ENCODE measurements around the gene CTTN. TPM values are rescaled to one million over a fixed set of nuclear protein-coding genes. Genes with fewer than 3 reads are reported as not detected.
A peak's percentile ranks its signal among the peaks of the same experiment; 100 is the strongest.

Gene CTTN
- total RNA-seq, 1 experiment from 2014 or later, result 224 TPM

DNA sequence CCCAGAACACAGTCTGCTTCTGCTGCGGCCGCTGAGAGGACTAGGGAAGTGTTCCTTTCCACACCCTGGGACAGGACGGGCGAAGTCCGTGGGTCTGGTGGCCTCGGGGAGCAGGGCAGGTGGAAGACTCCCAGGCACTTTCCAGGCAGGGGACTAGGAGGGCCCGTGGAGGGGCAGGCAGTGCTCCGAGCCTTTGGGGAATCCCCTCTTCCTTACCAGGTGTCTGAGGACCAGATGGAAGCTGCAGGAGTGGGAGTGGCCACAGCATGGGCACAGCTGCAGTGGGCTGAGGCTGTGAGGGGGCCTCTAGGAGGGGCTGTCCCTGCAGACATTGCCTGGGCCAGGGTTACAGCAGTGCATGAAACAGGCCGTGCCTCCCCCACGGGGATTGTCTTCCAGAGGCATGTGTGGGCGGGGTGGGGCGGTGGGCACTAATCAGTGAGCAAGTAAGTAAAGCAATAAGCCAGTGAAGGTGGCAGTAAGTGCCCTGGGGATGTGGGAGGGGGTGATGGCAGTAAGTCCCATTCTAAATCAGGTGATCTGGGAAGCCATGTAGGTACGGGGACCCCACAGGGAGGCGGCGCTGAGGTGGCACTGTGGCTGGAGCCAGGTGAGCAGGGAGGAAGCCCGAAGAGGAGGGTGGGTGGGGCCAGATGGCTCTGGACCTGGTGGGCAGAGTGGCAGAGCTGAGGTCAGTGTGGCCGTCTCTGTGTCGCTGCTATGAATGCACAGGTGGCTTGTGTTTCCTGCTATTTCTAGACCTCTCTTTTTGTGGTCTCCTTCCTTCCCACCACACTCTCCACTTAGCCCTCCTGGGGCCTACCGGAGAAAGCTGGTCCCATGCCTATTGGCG lies 66.4 kb downstream of the CTTN start:
- H4K8ac ChIP-seq (replicated peaks; ENCODE audit: insufficient read length, low read depth, low read length), result no peak overlapping the region
- no peak for DNase-seq
- TF ChIP-seq, protein P1, sequence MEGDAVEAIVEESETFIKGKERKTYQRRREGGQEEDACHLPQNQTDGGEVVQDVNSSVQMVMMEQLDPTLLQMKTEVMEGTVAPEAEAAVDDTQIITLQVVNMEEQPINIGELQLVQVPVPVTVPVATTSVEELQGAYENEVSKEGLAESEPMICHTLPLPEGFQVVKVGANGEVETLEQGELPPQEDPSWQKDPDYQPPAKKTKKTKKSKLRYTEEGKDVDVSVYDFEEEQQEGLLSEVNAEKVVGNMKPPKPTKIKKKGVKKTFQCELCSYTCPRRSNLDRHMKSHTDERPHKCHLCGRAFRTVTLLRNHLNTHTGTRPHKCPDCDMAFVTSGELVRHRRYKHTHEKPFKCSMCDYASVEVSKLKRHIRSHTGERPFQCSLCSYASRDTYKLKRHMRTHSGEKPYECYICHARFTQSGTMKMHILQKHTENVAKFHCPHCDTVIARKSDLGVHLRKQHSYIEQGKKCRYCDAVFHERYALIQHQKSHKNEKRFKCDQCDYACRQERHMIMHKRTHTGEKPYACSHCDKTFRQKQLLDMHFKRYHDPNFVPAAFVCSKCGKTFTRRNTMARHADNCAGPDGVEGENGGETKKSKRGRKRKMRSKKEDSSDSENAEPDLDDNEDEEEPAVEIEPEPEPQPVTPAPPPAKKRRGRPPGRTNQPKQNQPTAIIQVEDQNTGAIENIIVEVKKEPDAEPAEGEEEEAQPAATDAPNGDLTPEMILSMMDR (conservative IDR thresholded peaks at IDR 0.05), result no peak
- no peak overlapping the region for H3K27ac Mint-ChIP-seq
- no peak overlapping the region for H3T11ph ChIP-seq (ENCODE audit: low read length)
- no peak overlapping the region for H3K4ac ChIP-seq (ENCODE audit: low read depth, low read length)
- H3K79me2 ChIP-seq (ENCODE audit: insufficient read depth, low read length), result no peaks in the 10 kb centered on the region
- H2AK5ac ChIP-seq (ENCODE audit: insufficient read length, low read length), result no peak overlapping the region
- no peaks in the 10 kb centered on the region; a peak in 1 of 7 replicates for H3K36me3 Mint-ChIP-seq (ENCODE audit: insufficient read depth in 1 of 3, low read depth in 3 of 3)
- H3K27me3 ChIP-seq (ENCODE audit: insufficient read depth, low read length), result no peaks in the 10 kb centered on the region
- H3K4me1 Mint-ChIP-seq, result peaks cover 16 to 25% of the 10 kb centered on the region in 2 experiments
- H3K18ac ChIP-seq (ENCODE audit: insufficient read length, low read depth, low read length), result no peak overlapping the region
- no peak overlapping the region for H3K23ac ChIP-seq (ENCODE audit: insufficient read length, low read depth, low read length)
- H3K9me3 Mint-ChIP-seq, result peaks cover 3 to 4% of the 10 kb centered on the region in 2 experiments; a peak in 2 of 5 replicates
- H4K91ac ChIP-seq (ENCODE audit: insufficient read length, low read depth, low read length), result no peak overlapping the region
- no peak overlapping the region for H3K56ac ChIP-seq (ENCODE audit: insufficient read length, low read depth, low read length)
- no peak overlapping the region for H2BK20ac ChIP-seq (ENCODE audit: low read depth, low read length, poor library complexity, severe bottlenecking)
- no peak overlapping the region for H2BK5ac ChIP-seq (ENCODE audit: insufficient read length, low read length)
- no peak overlapping the region for H2AFZ ChIP-seq (ENCODE audit: low read length)
- no peaks in the 10 kb centered on the region for H3K23me2 ChIP-seq (ENCODE audit: insufficient read length, low read depth, low read length, poor library complexity, severe bottlenecking)
- H3K4me3 Mint-ChIP-seq, result peak overlapping the region in 1 of 2 experiments; percentile 42; a peak in 1 of 5 replicates
- H2BK15ac ChIP-seq (ENCODE audit: low read depth, low read length), result no peak overlapping the region
- no peak overlapping the region for H3K27ac ChIP-seq (ENCODE audit: insufficient read length, low read depth, low read length)
- no peaks in the 10 kb centered on the region for H3K4me1 ChIP-seq (ENCODE audit: insufficient read depth, low read length)
- no peaks in the 10 kb centered on the region for H4K20me1 ChIP-seq (ENCODE audit: control insufficient read depth, insufficient read depth, insufficient read length)
- no peak overlapping the region for H3K9ac ChIP-seq (ENCODE audit: extremely low read depth, insufficient read length, low read length)
- H3K27me3 Mint-ChIP-seq (ENCODE audit: low read depth), result peaks cover 10% of the 10 kb centered on the region
- no peaks in the 10 kb centered on the region for H3K79me1 ChIP-seq (ENCODE audit: insufficient read depth, low read depth, low read length, poor library complexity, severe bottlenecking)
- no peak overlapping the region for H4K5ac ChIP-seq (ENCODE audit: insufficient read length, low read depth, low read length)
- no peak overlapping the region for H2BK120ac ChIP-seq (ENCODE audit: low read depth, low read length, poor library complexity, severe bottlenecking)
- H2BK12ac ChIP-seq (ENCODE audit: insufficient read length, low read depth, low read length), result no peak overlapping the region
- no peak overlapping the region for H3K4me2 ChIP-seq (ENCODE audit: insufficient read depth, insufficient read length, low read length)
- H3K14ac ChIP-seq (ENCODE audit: insufficient read depth, low read length), result no peak overlapping the region; the same call in 1 of the 2 replicates
- no peaks in the 10 kb centered on the region for H3K9me3 ChIP-seq (ENCODE audit: control insufficient read depth, low read depth, low read length)
- no CpG with 5 or more reads among the region's 20 CpGs for WGBS (ENCODE audit: extremely low coverage, insufficient read length, low lambda C conversion rate)

Data from H9 (cell line).